Esophagus muscularis mucosa (tissue), 4 donors: Measurements from ENCODE around the gene SLC7A6. TPM values are rescaled to one million over a fixed set of nuclear protein-coding genes. Genes with fewer than 3 reads are reported as not detected.

Experiments
- DNase-seq: peaks from one replicate; pipeline ENCODE4 v3.0.0-alpha.2; 2017; ENCODE audit errors: extremely low spot score
- H3K27ac ChIP-seq, 4 donors: fragments of 200-600 bp; sonication (generic); replicated peaks in 1 of 4; 1 replicate in 3 of 4; 2 replicates in 1 of 4; pipeline ENCODE4 v1.5.1; 2016 to 2019; ENCODE audit warnings: mild to moderate bottlenecking in 1 of 4
- H3K27me3 ChIP-seq, 4 donors: fragments of 200-600 bp; sonication (generic); one replicate each; pipeline versions ENCODE4 v1.5.1 to v1.6.0; 2016 to 2019
- H3K36me3 ChIP-seq, 4 donors: fragments of 200-600 bp; sonication (generic); one replicate each; pipeline ENCODE4 v1.5.1; 2016 to 2019
- H3K4me1 ChIP-seq, 4 donors: fragments of 200-600 bp; sonication (generic); one replicate each; pipeline ENCODE4 v1.5.1; 2016 to 2019
- H3K4me3 ChIP-seq, 4 donors: fragments of 200-600 bp; sonication (generic); 1 replicate in 2 of 4; 2 replicates in 2 of 4; pipeline ENCODE4 v1.5.1; 2016 to 2019; ENCODE audit warnings: mild to moderate bottlenecking in 4 of 4, moderate library complexity in 1 of 4
- H3K9me3 ChIP-seq, 4 donors: fragments of 200-600 bp; sonication (generic); 1 replicate in 3 of 4; 2 replicates in 1 of 4; pipeline ENCODE4 v1.5.1; 2016 to 2019
- EP300 ChIP-seq: sonication (generic); formaldehyde crosslinking; IDR thresholded peaks from one replicate; pipeline ENCODE4 v1.6.1; 2017; ENCODE audit warnings: antibody characterized with exemption
- POLR2A ChIP-seq: fragments of 450-650 bp; IDR thresholded peaks from one replicate; pipeline ENCODE4 v1.6.1; 2017; ENCODE audit warnings: antibody characterized with exemption, moderate library complexity, mild to moderate bottlenecking, low read depth
- POLR2AphosphoS5 ChIP-seq, 2 donors: sonication (generic); formaldehyde crosslinking; IDR thresholded peaks; one replicate each; pipeline ENCODE4 v1.6.1; 2017; ENCODE audit warnings: antibody characterized with exemption in 2 of 2
- WGBS: methylation state at CpG from one replicate; pipeline ENCODE4 v1.1.5; 2018; 5-methylcytosine and 5-hydroxymethylcytosine counted together
- intact Hi-C: fragments of 100-400 bp; cut with DNase I; formaldehyde crosslinking; loops from one replicate; pipeline ENCODE4 v1.15.1; 2023
- total RNA-seq, 4 donors: library from RNA; depleted of rRNA; stranded (reverse); fragments of >200 nt; gene quantifications; one replicate each; pipeline versions ENCODE4 v1.1.0 to v1.2.1, GENCODE V29; 2016
- TF ChIP-seq, protein P1 (sequence below), 3 experiments: fragments of 200-600 bp in 2 of 3; fragments of 450-650 bp in 1 of 3; sonication (generic) in 2 of 3; IDR thresholded peaks; one replicate each; pipeline ENCODE4 v1.5.1; 2017 to 2019; ENCODE audit warnings: antibody characterized with exemption in 3 of 3, mild to moderate bottlenecking in 2 of 3, moderate library complexity in 1 of 3

SLC7A6 gene
- total RNA-seq, 4 donors from 2014 or later, result 18.9 to 37.1 (median 27.3) TPM

DNA sequence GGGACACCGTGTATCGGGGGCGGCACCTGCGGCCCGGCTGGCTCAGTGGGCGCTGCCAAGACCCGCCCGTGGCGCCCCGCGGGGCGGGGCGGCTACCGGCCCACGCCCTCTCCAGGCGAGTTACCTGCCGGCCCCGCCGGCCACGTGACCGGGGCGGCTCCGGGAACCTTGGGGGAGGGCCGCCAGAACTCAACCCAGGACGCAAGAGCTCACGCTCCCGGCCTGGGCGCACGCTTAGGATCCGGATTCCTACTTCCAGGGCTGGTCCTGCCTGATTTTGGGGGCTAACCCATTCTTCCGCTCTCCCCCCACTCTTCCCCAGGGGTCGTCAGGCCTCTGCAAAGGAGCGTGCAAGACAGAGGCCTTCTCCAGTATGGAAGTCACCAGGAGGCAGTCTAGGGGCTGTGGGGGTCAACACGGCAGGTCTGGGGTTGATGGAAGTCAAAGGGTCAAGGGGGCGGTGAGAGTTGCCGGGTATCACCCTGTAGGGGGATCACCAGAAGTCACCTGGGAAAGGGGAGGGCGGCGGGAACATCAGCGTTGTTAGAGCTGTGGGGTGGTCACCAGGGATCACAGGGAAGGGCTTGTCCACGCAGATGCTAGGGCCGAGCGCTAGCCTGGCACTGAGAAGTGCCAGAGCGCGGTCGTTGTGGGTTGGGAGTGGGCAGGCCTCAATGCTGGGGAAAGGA is 28.0 kb upstream of the SLC7A6 start:
- intact Hi-C loops, result loop anchor here (5.0 kb wide), 1 partner anchor 149 kb away; the partner anchor contains the start of gene NFATC3
- H3K4me1 ChIP-seq, result peaks cover 24 to 55% (median 36%) of the 10 kb centered on the region in 4 donors
- H3K27ac ChIP-seq, result peak overlapping the region; percentile 85 to 89 (median 86)
- TF ChIP-seq POLR2AphosphoS5 (IDR thresholded peaks at IDR 0.05) (peak in 1 of 2 donors; percentile 3), EP300 (no peak)
- H3K9me3 ChIP-seq, result no peaks in the 10 kb centered on the region
- peaks cover 0 to 8% (median 5%) of the 10 kb centered on the region in 4 donors for H3K36me3 ChIP-seq
- no peaks in the 10 kb centered on the region for H3K27me3 ChIP-seq
- DNase-seq, result no peak
- H3K4me3 ChIP-seq, result peak overlapping the region; percentile 61 to 75 (median 68)
- 36% methylated on average over 14 of the region's 45 CpGs for WGBS

DNA sequence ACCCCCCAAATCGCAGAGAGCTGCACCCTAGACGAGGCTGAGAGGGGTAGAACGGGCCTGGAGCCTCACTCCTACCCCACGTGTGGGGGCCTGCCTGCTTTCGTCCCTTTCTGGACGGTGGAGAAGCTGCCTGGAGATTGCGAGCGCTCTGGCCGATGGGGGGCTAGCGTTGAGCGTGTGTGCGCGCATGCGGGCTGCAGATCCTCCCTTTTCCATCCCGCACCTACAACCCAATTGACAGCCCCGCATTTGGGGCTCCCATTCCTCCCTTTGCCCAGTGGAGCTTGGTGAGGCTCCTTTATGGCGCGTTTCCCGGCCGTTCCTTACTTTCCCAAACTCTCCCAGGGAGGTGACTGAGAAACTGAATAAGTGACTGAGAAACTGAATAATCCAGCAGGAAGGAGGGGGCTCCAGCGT is 27.5 kb upstream of the SLC7A6 start:
- H3K27me3 ChIP-seq, result no peaks in the 10 kb centered on the region
- peak overlapping the region; percentile 61 to 75 (median 68) for H3K4me3 ChIP-seq
- peak overlapping the region; percentile 85 to 89 (median 86) for H3K27ac ChIP-seq
- no peak for DNase-seq
- intact Hi-C loops, result loop anchor here (5.0 kb wide), 1 partner anchor 150 kb away; the partner anchor contains the start of gene NFATC3
- no peak for TF ChIP-seq POLR2AphosphoS5 (IDR thresholded peaks at IDR 0.05)
- no peak for TF ChIP-seq POLR2A
- TF ChIP-seq EP300, result no peak
- TF ChIP-seq, protein P1, sequence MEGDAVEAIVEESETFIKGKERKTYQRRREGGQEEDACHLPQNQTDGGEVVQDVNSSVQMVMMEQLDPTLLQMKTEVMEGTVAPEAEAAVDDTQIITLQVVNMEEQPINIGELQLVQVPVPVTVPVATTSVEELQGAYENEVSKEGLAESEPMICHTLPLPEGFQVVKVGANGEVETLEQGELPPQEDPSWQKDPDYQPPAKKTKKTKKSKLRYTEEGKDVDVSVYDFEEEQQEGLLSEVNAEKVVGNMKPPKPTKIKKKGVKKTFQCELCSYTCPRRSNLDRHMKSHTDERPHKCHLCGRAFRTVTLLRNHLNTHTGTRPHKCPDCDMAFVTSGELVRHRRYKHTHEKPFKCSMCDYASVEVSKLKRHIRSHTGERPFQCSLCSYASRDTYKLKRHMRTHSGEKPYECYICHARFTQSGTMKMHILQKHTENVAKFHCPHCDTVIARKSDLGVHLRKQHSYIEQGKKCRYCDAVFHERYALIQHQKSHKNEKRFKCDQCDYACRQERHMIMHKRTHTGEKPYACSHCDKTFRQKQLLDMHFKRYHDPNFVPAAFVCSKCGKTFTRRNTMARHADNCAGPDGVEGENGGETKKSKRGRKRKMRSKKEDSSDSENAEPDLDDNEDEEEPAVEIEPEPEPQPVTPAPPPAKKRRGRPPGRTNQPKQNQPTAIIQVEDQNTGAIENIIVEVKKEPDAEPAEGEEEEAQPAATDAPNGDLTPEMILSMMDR (IDR thresholded peaks at IDR 0.05), result no peak
- WGBS, result 27% methylated on average over 6 of the region's 21 CpGs
- peaks cover 24 to 55% (median 36%) of the 10 kb centered on the region in 4 donors for H3K4me1 ChIP-seq
- H3K9me3 ChIP-seq, result no peaks in the 10 kb centered on the region
- peaks cover 0 to 5% (median 1%) of the 10 kb centered on the region in 4 donors for H3K36me3 ChIP-seq

DNA sequence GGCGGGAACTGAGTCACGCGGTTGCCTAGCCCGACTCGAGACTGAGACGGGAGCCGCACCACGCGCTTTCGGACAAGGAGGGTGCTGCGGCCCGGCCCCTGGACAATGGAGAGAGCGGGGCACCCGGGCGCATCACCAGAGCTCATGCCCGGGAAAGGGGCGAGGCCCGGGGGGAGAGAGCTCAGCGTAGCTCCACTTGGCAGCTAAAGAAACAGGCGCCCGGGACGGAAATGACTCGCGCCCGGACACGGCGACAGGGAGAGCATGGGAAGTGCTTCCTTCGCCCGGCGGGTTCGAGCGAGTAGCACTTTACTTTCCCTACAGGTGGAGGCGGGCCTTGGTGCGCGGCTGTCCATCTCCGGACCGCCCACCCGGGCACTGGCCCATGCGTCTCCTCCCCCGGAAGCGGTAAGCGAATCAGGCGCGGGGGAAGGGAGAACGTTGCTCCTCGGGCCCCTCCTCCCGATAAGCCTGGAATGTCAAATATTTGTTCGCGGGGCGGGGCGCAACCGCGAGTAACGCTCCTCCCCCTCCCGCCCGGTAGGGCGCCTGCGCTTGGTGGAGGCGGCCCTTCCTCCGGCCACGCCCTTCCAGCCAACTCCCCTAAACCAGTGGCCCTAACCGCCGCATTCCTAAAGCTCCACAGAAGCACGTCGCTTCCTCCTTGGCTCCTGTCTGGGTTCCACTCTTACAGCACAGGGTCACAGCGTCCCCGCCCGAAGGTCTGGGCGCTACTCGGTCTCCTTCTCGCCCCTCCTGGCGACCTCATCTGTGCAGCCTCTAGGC is 26.9 kb upstream of the SLC7A6 start:
- under 1% methylated on average over 28 of the region's 72 CpGs for WGBS
- Histone ChIP-seq H3K9me3 (no peaks in the 10 kb centered on the region), H3K27me3 (no peaks in the 10 kb centered on the region), H3K4me1 (peaks cover 24 to 55% (median 36%) of the 10 kb centered on the region in 4 donors), H3K36me3 (no peaks in the 10 kb centered on the region), H3K27ac (peak overlapping the region; percentile 85 to 89 (median 86)), H3K4me3 (peak overlapping the region; percentile 61 to 75 (median 68))
- TF ChIP-seq EP300 (no peak), POLR2AphosphoS5 (IDR thresholded peaks at IDR 0.05) (peak; percentile 95 to 98), POLR2A (peak; percentile 52)
- TF ChIP-seq, protein P1 (IDR thresholded peaks at IDR 0.05), result no peak
- intact Hi-C loops, result loop anchor here (5.0 kb wide), 1 partner anchor 150 kb away; the partner anchor contains the start of gene NFATC3
- DNase-seq, result peak; percentile 100

DNA sequence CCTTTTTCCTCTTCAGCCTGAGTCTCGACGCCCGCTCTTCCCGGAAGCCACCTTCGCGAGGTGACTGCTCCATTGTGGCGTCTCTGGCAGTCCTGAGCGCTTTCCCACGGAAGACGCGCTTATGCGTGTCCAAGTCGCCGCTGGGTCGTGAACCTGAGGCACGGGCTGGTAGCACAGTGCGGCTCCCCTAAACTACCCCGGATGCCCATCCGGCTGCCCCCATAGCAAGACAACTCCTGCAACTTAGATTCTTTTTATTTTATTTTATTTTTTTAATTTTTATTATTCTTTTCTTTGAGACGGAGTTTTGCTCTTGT is 26.3 kb upstream of the SLC7A6 start:
- H3K36me3 ChIP-seq, result no peaks in the 10 kb centered on the region
- intact Hi-C loops, result loop anchor here (5.0 kb wide), 1 partner anchor 151 kb away; the partner anchor contains the start of gene NFATC3
- H3K4me1 ChIP-seq, result peaks cover 24 to 55% (median 36%) of the 10 kb centered on the region in 4 donors
- peak overlapping the region; percentile 61 to 75 (median 68) for H3K4me3 ChIP-seq
- TF ChIP-seq POLR2AphosphoS5 (IDR thresholded peaks at IDR 0.05) (no peak), EP300 (no peak), POLR2A (no peak)
- TF ChIP-seq, protein P1 (IDR thresholded peaks at IDR 0.05), result no peak
- WGBS, result 30% methylated on average over 16 of the region's 20 CpGs
- no peak for DNase-seq
- no peaks in the 10 kb centered on the region for H3K27me3 ChIP-seq
- H3K27ac ChIP-seq, result peak overlapping the region; percentile 82 to 89 (median 86)
- H3K9me3 ChIP-seq, result no peaks in the 10 kb centered on the region

DNA sequence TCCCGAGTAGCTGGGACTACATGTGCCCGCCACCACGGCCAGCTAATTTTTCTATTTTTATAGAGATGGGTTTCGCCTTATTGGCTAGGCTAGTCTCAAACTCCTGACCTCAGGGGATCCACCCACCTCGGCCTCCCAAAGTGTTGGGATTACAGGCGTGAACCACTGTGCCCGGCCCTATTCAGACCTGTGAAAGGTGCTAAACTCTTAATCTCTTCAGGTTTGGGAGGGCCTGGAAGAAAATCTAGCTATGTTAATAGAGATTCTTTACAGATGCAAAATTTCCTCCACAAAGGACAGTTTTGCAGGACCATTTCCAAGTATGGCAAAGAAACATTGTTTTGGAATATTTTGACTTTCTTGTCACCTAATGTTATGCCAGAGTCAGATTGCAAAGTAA is 22.2 kb upstream of the SLC7A6 start:
- peaks cover 27 to 50% (median 43%) of the 10 kb centered on the region in 4 donors for H3K4me1 ChIP-seq
- intact Hi-C loops, result no loop called here
- 87% methylated on average over 7 of the region's 7 CpGs for WGBS

More for the DNA sequence above, 22.2 kb upstream of the SLC7A6 start:
- Histone ChIP-seq H3K9me3 (no peaks in the 10 kb centered on the region), H3K4me3 (no peak overlapping the region), H3K27me3 (no peaks in the 10 kb centered on the region), H3K27ac (no peak overlapping the region), H3K36me3 (no peaks in the 10 kb centered on the region)
- DNase-seq, result no peak
- TF ChIP-seq POLR2AphosphoS5 (IDR thresholded peaks at IDR 0.05) (no peak), EP300 (no peak), POLR2A (no peak)
- TF ChIP-seq, protein P1 (IDR thresholded peaks at IDR 0.05), result no peak
